ENCODE measurements around the gene TAS2R38.

Gene TAS2R38

DNA sequence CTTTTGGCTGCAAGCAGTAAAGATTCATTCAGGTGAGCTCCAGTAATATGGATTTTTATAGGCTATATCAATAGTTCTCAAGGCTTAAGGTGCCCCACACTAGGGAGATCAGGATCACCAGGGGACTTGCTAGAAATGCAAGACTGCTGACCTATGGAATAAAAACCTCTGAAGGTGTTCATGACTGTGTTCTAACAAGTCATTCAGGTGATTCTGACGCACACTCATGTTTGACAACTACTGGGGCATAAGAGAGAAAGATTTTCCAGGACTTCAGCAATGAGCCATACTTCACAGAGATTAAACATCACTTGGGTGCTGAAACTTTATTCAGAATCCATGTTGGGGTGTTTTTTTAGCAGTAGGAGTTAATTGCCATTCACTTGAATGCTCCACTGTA, 4.8 kb upstream of the TAS2R38 start:
- TF ChIP-seq, protein P1, sequence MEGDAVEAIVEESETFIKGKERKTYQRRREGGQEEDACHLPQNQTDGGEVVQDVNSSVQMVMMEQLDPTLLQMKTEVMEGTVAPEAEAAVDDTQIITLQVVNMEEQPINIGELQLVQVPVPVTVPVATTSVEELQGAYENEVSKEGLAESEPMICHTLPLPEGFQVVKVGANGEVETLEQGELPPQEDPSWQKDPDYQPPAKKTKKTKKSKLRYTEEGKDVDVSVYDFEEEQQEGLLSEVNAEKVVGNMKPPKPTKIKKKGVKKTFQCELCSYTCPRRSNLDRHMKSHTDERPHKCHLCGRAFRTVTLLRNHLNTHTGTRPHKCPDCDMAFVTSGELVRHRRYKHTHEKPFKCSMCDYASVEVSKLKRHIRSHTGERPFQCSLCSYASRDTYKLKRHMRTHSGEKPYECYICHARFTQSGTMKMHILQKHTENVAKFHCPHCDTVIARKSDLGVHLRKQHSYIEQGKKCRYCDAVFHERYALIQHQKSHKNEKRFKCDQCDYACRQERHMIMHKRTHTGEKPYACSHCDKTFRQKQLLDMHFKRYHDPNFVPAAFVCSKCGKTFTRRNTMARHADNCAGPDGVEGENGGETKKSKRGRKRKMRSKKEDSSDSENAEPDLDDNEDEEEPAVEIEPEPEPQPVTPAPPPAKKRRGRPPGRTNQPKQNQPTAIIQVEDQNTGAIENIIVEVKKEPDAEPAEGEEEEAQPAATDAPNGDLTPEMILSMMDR (IDR thresholded peaks at IDR 0.05; ENCODE audit: borderline replicate concordance, control extremely low read depth, extremely low read depth, insufficient read depth, missing control alignments) = no peak
- DNase-seq (ENCODE audit: low spot score) = no peak
- in situ Hi-C loops (cut with MboI; ENCODE audit: low sequenced_read_pairs, unreplicated experiment) = no loop called here

DNA sequence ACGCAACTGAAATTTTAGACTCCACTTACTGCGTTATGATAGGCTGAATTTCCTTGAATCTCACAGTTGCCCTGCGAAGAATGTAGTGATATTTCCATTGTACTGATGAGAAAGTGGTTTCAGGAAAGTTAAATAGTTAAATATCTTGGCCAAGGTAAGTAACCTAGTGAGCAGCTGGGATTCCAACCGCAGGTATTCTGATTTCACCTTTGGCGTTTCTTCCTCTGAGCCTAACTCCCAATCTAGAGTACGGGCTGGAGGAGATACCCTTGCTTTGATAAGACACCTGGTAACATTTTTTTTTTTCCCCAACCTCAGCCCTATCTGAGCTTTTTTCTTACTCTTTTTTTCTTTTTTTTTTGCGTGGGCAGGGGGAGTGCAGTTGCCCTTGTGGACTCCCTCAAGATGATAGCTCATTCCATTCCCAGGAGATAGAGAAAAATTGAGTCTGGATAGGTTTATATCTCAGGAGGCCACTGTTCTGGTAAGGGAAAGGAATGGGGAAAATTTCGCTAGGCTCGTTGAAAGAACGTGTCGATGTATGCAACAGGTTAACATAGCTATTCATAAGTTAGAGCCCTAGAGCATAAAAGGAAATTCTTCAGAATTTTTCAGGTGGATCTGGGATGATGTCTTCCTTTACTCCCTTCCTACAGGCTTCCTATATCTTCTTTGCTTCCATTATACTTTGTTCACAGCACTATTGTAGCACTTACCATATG, 3.1 kb upstream of the TAS2R38 start:
- TF ChIP-seq, protein P1 (IDR thresholded peaks at IDR 0.05; ENCODE audit: borderline replicate concordance, control extremely low read depth, extremely low read depth, insufficient read depth, missing control alignments) = no peak
- DNase-seq (ENCODE audit: low spot score) = no peak
- in situ Hi-C loops (cut with MboI; ENCODE audit: low sequenced_read_pairs, unreplicated experiment) = no loop called here

DNA sequence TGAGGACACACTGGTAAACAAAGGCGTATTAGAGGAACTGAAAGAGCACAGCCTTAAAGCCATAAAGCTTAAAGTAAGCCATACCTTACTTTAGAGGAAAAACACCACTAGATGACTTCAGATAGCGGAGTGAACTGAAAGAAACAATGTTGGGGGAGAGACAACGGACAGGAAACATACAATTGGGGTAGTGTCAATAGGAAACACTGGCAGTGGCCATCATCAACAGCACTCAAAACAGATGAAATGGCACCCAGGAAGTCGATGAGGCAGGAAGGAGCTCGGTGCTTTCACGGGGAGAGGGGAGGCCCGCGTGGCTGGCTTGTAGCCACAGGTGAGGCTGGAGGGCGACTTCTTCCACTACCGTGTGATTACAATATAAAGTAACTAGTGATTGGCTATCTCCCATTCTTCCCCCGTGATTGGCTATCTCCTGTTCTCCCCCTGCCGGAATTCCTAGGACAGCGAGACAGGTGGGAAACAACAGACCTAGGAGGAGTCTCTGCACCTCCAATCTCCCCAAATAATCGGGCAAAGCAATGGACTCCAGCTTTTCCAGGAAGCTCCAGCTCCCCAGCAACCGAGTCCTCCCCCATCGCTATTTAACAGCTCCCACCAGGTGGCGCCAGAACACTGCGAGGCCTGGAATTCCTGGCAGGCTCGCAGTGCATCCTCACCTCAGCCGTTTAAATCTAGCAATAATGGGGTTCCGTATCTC, 2.4 kb upstream of the TAS2R38 start:
- TF ChIP-seq, protein P1 (IDR thresholded peaks at IDR 0.05; ENCODE audit: borderline replicate concordance, control extremely low read depth, extremely low read depth, insufficient read depth, missing control alignments) = peak; percentile 71
- peak; percentile 71 for DNase-seq (ENCODE audit: low spot score)
- in situ Hi-C loops (cut with MboI; ENCODE audit: low sequenced_read_pairs, unreplicated experiment) = no loop called here

DNA sequence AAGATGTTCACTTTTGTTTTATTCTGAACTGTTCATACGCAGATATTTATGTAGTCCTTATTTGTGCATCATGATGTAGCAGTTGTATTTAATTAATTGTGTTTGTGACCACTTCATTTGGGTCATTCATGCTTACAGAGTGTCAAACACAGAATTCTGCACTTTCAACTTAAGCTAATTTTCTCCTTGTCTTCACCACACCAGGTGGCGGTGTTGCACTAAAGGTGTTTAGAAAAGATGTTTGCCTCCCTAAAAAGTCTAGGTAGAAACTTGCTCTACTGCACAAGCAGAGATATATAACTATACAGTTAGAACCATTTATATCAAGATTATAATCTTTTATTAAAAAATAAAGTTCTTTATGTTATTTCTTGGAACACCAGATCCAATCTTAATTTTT, 1.3 kb upstream of the TAS2R38 start:
- TF ChIP-seq, protein P1 (IDR thresholded peaks at IDR 0.05; ENCODE audit: borderline replicate concordance, control extremely low read depth, extremely low read depth, insufficient read depth, missing control alignments) = peak; percentile 16
- in situ Hi-C loops (cut with MboI; ENCODE audit: low sequenced_read_pairs, unreplicated experiment) = no loop called here
- no peak for DNase-seq (ENCODE audit: low spot score)

DNA sequence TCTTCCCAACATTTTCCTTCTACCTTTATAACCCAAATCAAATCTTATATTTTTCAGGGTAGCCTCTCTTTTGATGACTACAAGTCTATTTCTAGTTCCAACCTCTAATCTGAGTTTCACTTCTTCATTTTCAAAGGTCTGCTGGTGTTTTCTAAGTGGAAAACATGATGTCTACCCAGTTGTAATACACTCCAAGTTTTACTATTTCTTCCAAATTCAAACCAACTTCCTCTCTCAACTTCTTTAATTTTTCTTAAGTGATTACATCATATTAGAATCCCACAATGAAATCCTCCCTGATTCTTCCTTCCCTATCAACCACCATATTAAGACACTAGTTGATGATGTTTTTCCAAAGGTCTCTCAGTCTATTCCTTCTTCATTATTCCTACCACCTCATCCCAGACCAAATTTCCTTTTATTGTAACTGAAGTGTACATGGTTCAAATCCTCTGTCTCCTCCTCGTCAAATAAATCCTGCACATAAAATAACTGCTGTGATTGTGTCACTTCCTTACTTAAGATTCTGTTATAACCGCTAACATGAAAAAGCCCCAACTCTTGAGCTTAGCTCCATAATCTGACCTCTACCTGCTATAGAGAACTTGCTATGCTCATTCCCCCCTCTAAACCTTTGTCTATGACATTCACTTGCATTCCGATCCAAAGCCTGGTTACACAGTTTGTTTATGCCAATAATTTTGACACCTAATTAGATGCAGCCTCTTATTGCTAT, 12.7 kb downstream of the TAS2R38 start:
- TF ChIP-seq, protein P1 (IDR thresholded peaks at IDR 0.05; ENCODE audit: borderline replicate concordance, control extremely low read depth, extremely low read depth, insufficient read depth, missing control alignments) = no peak
- in situ Hi-C loops (cut with MboI; ENCODE audit: low sequenced_read_pairs, unreplicated experiment) = no loop called here
- peak; percentile 39 for DNase-seq (ENCODE audit: low spot score)

DNA sequence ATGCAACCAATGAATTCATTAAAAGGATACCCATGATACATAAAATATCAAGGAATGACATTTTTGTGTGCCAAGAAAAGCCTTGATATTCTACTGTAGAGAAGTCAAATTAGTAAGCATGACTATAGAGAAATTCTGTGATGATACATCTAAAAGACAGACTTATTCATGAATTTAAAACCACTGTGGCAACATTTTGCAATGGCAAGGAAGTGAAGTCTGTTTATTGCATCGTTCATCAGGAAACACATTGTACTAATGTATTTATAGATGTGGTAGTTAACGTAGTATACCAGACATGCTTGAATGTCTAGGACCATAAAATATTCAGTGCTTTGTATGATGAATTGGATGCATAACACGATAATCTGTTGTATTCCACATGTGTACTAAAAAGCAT, 17.5 kb downstream of the TAS2R38 start:
- TF ChIP-seq, protein P1 (IDR thresholded peaks at IDR 0.05; ENCODE audit: borderline replicate concordance, control extremely low read depth, extremely low read depth, insufficient read depth, missing control alignments) = no peak
- DNase-seq (ENCODE audit: low spot score) = no peak
- in situ Hi-C loops (cut with MboI; ENCODE audit: low sequenced_read_pairs, unreplicated experiment) = no loop called here

Measured in GM13976 (cell line).